Thyroid gland (tissue), 4 donors: ENCODE data around the gene VARS1. TPM values are rescaled to one million over a fixed set of nuclear protein-coding genes. Genes with fewer than 3 reads are reported as not detected.

Source experiments
- DNase-seq, 2 donors: peaks; one replicate each; pipeline ENCODE4 v3.0.0-alpha.2; 2019
- H3K27ac ChIP-seq, 3 donors: fragments of 200-600 bp; sonication (generic); 1 replicate in 2 of 3; 2 replicates in 1 of 3; pipeline ENCODE4 v1.5.1; 2016 to 2019; ENCODE audit warnings: mild to moderate bottlenecking in 1 of 3, moderate library complexity in 1 of 3
- H3K27me3 ChIP-seq: fragments of 200-600 bp; sonication (generic); one replicate; pipeline ENCODE4 v1.5.1; 2019
- H3K36me3 ChIP-seq, 2 donors: fragments of 200-600 bp; sonication (generic); one replicate each; pipeline ENCODE4 v1.5.1; 2016 to 2019
- H3K4me1 ChIP-seq, 2 donors: fragments of 200-600 bp; sonication (generic); one replicate each; pipeline ENCODE4 v1.5.1; 2017 to 2019
- H3K4me3 ChIP-seq, 3 donors: fragments of 200-600 bp; sonication (generic); replicated peaks in 1 of 3; 1 replicate in 2 of 3; 2 replicates in 1 of 3; pipeline ENCODE4 v1.5.1; 2016; ENCODE audit warnings: mild to moderate bottlenecking in 1 of 3
- H3K9me3 ChIP-seq: fragments of 200-600 bp; sonication (generic); one replicate; pipeline ENCODE4 v1.5.1; 2017
- POLR2A ChIP-seq, 2 donors: fragments of 450-650 bp; IDR thresholded peaks; one replicate each; pipeline ENCODE4 v1.6.1; 2017; ENCODE audit warnings: antibody characterized with exemption in 2 of 2, mild to moderate bottlenecking in 2 of 2, moderate library complexity in 1 of 2
- WGBS, 2 donors: methylation state at CpG; one replicate each; pipeline ENCODE4 v1.1.5; 2017; 5-methylcytosine and 5-hydroxymethylcytosine counted together
- intact Hi-C: fragments of 100-400 bp; cut with DNase I; formaldehyde crosslinking; loops from one replicate; pipeline ENCODE4 v1.15.1; 2023
- total RNA-seq, 4 donors: library from RNA; depleted of rRNA; stranded (reverse); fragments of >200 nt; gene quantifications; one replicate each; pipeline ENCODE4 v1.2.3, GENCODE V29; 2016
- TF ChIP-seq, protein P1 (sequence below), 6 experiments: fragments of 200-600 bp in 3 of 6; fragments of 450-650 bp in 3 of 6; sonication (generic) in 3 of 6; IDR thresholded peaks; one replicate each; pipeline ENCODE4 v1.5.1; 2016 to 2019; ENCODE audit warnings: antibody characterized with exemption in 6 of 6, mild to moderate bottlenecking in 2 of 6, inconsistent platforms in 1 of 6, moderate library complexity in 1 of 6

VARS1 gene
- total RNA-seq, 4 donors from 2014 or later, result 33.8 to 120 (median 39.9) TPM

DNA sequence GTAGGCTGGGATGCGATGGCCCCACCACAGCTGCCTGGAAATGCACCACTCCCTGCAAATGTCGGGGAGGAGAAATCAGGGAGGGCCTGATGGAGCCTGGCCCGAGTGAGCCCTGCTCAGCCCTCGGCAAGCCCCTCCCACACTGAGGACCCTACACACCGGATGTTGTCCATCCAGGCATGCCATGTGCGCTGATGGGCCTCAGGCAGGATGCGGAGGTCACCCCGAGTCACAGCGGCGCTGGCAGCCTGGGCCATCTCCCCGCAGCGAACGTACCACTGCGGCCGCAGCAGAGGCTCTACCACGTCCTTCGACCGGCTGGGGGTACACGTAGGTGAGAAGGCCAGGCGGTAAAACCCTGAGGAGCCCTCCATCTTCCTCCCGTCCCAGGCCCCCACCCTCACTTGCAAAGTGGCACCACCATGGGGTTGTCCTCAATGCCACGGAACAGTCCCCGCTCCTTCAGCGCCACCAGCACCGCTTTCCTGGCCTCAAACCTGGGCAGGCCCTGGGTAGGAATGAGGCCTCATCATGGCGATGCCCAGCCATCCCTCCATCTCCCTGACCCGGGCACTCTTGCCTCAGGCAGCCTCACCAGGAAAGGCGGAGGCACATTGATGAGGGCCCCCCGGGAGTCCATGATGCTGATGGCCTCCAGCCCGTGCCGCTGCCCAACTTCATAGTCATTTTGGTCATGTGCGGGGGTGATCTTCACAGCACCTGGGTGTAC is 13.3 kb downstream of the VARS1 start:
- no peak overlapping the region for H3K4me3 ChIP-seq
- TF ChIP-seq POLR2A (IDR thresholded peaks at IDR 0.05), result no peak
- TF ChIP-seq, protein P1, sequence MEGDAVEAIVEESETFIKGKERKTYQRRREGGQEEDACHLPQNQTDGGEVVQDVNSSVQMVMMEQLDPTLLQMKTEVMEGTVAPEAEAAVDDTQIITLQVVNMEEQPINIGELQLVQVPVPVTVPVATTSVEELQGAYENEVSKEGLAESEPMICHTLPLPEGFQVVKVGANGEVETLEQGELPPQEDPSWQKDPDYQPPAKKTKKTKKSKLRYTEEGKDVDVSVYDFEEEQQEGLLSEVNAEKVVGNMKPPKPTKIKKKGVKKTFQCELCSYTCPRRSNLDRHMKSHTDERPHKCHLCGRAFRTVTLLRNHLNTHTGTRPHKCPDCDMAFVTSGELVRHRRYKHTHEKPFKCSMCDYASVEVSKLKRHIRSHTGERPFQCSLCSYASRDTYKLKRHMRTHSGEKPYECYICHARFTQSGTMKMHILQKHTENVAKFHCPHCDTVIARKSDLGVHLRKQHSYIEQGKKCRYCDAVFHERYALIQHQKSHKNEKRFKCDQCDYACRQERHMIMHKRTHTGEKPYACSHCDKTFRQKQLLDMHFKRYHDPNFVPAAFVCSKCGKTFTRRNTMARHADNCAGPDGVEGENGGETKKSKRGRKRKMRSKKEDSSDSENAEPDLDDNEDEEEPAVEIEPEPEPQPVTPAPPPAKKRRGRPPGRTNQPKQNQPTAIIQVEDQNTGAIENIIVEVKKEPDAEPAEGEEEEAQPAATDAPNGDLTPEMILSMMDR (IDR thresholded peaks at IDR 0.05), result no peak
- no peak for DNase-seq
- no peaks in the 10 kb centered on the region for H3K9me3 ChIP-seq
- H3K36me3 ChIP-seq, result peaks cover 57 to 60% of the 10 kb centered on the region in 2 donors
- H3K4me1 ChIP-seq, result peaks cover 0 to 2% of the 10 kb centered on the region in 2 donors
- H3K27me3 ChIP-seq, result no peaks in the 10 kb centered on the region
- no peak overlapping the region for H3K27ac ChIP-seq
- WGBS, 2 donors, result 92 to 93% methylated on average over 3 to 5 of the region's 32 CpGs
- intact Hi-C loops, result no loop called here

DNA sequence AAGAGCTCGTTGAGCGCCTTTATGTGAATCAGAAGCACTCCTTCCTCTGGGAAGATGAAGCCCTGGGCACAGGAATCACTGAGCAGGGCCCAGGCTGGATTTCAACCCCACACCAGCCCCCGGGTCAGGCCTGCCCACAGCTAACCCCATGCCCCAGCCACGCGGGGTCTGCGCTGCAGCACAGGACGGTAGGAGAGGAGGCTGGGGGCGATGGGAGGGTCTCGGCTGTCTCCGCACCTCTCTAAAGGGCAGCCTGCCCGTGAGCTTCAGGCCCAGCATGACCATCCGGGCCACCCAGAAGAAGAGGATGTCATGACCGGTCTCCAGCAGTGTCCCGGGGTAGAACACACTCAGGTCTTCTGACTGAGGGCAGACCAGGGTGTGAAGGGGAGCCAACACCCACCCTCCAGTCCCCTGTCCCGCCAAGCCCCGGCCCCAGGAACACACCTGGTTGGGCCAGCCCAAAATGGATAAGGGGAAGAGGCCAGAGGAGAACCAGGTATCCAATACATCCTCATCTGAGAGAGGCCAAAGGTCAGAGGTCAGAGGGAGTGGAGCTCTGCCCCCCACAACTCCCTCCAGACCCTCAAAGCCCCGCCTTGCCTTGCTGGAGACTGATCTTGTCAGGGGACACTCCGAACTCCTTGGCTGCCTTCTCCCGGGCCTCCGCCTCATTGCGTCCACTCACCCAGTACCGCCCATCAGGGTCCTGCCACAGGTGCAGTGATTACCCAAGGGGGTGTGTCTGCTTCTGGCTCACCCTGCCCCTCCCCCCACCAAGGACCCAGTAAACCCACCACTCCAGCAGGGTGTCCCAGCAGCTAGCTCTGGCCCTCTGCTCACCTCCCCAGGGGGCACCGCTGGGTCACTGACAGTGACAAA is 14.1 kb downstream of the VARS1 start:
- Histone ChIP-seq H3K4me3 (no peak overlapping the region), H3K9me3 (no peaks in the 10 kb centered on the region), H3K4me1 (peaks cover 7 to 10% of the 10 kb centered on the region in 2 donors), H3K27me3 (no peaks in the 10 kb centered on the region), H3K27ac (no peak overlapping the region), H3K36me3 (peaks cover 57 to 60% of the 10 kb centered on the region in 2 donors)
- TF ChIP-seq POLR2A (IDR thresholded peaks at IDR 0.05), result no peak
- TF ChIP-seq, protein P1 (IDR thresholded peaks at IDR 0.05), result no peak
- no peak for DNase-seq
- 91 to 97% methylated on average over 20 to 21 of the region's 23 CpGs for WGBS, 2 donors
- intact Hi-C loops, result no loop called here

DNA sequence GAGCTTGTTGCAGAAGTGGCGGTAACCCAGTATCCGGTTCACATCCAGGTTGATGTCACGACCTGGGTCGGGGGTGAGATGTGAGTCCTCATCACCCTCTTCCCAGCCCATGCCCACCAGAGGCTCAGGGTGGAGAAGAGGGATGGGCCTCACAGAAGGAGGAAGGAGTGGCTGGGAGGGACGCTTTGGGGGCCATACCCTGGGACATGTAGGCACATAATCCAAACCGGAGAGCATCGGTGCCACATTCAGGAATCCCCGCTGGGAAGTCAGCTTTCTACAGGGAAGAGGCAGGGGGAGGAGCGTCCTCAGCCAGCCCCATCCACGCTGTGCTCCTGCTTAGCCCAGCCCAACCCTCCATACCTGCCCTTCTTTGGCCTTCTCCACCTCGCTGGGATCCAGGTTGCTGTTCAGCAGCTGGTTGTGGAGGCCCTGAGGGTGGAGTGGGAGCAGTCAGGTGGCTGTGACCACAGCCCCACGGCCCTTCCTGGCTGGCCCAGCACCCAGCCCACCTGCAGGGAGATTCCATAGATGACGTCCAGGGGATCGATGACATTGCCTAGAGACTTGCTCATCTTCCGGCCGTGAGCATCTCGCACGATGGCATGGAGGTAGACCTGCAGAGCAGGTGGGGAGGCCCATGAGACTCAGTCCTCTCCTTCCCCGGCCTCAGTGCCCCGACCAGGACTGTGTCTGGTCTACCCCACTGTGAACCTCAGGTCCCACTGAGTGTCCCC is 14.9 kb downstream of the VARS1 start:
- Histone ChIP-seq H3K4me1 (peaks cover 8 to 14% of the 10 kb centered on the region in 2 donors), H3K4me3 (no peak overlapping the region), H3K27me3 (no peaks in the 10 kb centered on the region), H3K9me3 (no peaks in the 10 kb centered on the region), H3K27ac (no peak overlapping the region), H3K36me3 (peaks cover 56 to 60% of the 10 kb centered on the region in 2 donors)
- TF ChIP-seq, protein P1 (IDR thresholded peaks at IDR 0.05), result no peak
- TF ChIP-seq POLR2A (IDR thresholded peaks at IDR 0.05), result no peak
- intact Hi-C loops, result no loop called here
- WGBS, 2 donors, result 90 to 93% methylated on average over 12 to 15 of the region's 20 CpGs
- no peak for DNase-seq

DNA sequence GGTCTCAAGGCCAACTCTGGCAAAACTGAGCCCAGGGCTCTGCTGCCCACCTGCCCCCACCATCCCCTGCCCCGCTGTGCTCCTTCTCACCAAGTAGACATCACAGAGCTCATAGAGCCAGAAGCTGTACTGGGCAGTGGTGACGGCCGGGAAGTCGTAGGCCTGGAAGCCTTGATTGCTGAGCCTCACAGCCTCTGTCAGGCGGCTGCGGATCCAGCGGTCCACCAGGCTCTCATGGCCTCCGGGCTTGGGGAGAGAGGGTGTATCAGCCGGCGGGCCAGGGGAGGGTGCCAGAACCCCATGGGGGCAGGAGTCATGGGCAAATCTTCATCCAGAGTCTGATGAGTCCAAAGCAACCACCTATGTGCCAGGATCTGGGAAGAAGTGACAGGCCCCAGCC is 15.6 kb downstream of the VARS1 start:
- Histone ChIP-seq H3K27ac (no peak overlapping the region), H3K27me3 (no peaks in the 10 kb centered on the region), H3K4me3 (no peak overlapping the region), H3K4me1 (peaks cover 8 to 14% of the 10 kb centered on the region in 2 donors), H3K36me3 (peaks cover 49 to 54% of the 10 kb centered on the region in 2 donors), H3K9me3 (no peaks in the 10 kb centered on the region)
- intact Hi-C loops, result no loop called here
- no peak for DNase-seq
- no peak for TF ChIP-seq POLR2A (IDR thresholded peaks at IDR 0.05)
- TF ChIP-seq, protein P1 (IDR thresholded peaks at IDR 0.05), result no peak
- 90 to 94% methylated on average over 2 to 8 of the region's 10 CpGs for WGBS, 2 donors
